Measurements from ENCODE around the gene LRRIQ4. TPM values are rescaled to one million over a fixed set of nuclear protein-coding genes. Genes with fewer than 3 reads are reported as not detected.

The LRRIQ4 gene
- 0.18 and 0.20 TPM in 2 replicates for total RNA-seq (2014; rRNA removed; shearing (Covaris generic))

DNA sequence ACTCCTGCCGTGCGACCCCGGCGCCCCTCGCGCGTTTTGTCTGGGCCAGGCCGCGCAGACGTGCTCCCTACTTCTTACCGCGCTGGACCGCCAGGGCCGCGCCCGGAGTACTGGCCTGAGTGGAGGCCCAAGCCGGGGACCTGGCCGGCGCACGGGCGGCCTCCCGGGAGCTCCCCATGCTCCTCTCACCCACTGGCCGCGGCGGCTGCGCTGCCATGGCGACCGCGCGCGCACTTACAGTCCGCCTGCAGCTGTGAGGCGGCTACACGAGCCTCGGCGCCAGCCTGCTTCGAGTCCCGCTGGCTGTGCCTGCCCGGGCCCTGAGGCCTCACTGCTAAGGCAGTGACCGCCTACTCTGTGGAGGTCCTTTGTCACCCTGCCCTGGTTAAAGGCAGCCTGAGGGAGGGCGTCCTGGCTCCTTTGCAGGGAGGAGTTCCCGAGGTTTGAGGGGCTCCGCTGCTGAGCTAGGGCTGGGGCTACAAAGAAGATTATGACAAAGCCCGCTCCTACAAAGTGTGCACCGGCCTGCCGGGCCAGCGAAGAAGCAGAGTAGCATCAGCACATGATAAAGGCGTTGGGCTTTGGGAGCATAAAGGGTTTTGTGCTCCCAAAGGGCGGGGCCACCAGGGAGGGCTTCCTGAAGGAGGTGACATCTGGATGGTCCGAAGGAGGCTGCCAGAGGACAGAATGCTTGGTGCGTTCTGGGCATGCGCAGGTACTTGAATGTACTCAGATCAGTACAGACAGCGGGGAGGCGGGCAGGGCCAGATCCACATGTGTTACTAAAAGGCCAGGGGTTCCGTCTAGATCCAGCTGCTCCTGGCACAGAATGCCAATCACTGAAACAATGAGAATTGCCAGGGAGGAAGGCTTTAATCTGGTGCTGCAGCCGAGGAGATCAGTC lies at the start of gene LRRIQ4, which contains the start of gene LRRC34:
LRRIQ4 (plus strand) TSS at position 539 of the 904 bp plus-strand sequence. CDS start 9,052 bp downstream, outside the sequence.
LRRC34 (minus strand) TSS at position 573 of the 904 bp plus-strand sequence; CDS start at position 217, 356 bp downstream.
- Histone ChIP-seq H3K9me3 (replicated peaks) (peaks cover 6% of the 10 kb centered on the region; the same call in 1 of the 2 replicates), H3K4me1 (no peaks in the 10 kb centered on the region), H3K36me3 (no peaks in the 10 kb centered on the region), H3K27ac (peak within 1 kb of the TSS; percentile 79), H3K4me3 (peak within 1 kb of the TSS; percentile 69), H3K27me3 (no peaks in the 10 kb centered on the region)
- DNase-seq: peak; percentile 84

DNA sequence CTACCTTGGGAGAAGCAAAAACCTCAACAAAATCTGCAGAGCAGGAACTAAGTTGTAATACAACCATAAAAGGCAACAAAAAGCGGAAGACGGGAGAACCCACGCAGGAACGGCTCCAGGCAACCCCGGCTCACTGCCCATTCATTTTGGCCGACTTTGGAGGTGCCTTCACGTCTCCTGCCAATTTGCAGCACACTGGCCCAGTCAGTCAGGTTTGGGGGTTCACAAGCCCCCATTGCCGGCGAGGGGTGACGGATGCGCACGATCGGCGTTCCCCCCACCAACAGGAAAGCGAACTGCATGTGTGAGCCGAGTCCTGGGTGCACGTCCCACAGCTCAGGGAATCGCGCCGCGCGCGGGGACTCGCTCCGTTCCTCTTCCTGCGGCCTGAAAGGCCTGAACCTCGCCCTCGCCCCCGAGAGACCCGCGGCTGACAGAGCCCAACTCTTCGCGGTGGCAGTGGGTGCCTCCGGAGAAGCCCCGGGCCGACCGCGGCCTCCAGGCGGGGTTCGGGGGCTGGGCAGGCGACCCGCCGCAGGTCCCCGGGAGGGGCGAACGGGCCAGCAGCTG lies 48.3 kb upstream of the LRRIQ4 start:
- Histone ChIP-seq H3K27me3 (no peaks in the 10 kb centered on the region), H3K4me1 (no peaks in the 10 kb centered on the region), H3K27ac (peak overlapping the region; percentile 71), H3K9me3 (replicated peaks) (no peaks in the 10 kb centered on the region; the same call in 1 of the 2 replicates), H3K36me3 (no peaks in the 10 kb centered on the region), H3K4me3 (peak overlapping the region; percentile 74)
- DNase-seq: peak; percentile 29 to 45

DNA sequence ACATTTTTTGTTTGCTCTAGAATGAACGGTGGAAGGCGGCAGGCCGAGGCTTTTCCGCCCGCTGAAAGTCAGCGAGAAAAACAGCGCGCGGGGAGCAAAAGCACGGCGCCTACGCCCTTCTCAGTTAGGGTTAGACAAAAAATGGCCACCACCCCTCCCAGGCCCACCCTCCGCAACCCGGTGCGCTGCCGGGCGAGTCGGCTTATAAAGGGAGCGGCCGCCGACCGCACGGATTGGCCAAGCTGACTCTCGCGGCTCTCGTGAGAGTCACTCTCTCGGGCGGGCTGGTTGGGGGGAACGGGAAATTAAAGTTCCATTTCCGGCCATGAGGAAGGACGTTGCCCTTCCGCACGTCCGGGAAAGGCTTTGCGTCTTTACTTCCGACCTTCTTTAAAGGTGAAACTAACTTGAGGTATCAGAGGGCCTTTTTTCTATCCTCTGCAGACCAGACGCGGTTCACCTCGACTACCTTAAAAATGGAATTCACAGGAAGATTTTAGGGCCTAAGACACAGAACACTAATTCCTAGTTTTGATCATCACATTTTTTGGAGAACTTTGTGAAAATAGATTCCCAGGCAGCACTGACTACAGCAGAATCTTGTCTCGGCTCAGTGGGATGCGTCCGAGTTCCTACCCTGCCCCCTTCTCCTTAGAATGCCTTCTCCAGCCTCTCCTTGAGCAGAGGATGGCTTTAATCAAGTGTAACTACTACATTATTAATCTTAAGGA lies 47.6 kb upstream of the LRRIQ4 start, which contains the start of gene TERC:
TERC (minus strand) TSS at position 179 of the 731 bp plus-strand sequence.
- H3K27me3 ChIP-seq: no peaks in the 10 kb centered on the region
- no peaks in the 10 kb centered on the region; the same call in 1 of the 2 replicates for H3K9me3 ChIP-seq (replicated peaks)
- no peaks in the 10 kb centered on the region for H3K36me3 ChIP-seq
- H3K27ac ChIP-seq: peak within 1 kb of the TSS; percentile 71
- no peaks in the 10 kb centered on the region for H3K4me1 ChIP-seq
- peak within 1 kb of the TSS; percentile 74 for H3K4me3 ChIP-seq
- peak; percentile 90 for DNase-seq

DNA sequence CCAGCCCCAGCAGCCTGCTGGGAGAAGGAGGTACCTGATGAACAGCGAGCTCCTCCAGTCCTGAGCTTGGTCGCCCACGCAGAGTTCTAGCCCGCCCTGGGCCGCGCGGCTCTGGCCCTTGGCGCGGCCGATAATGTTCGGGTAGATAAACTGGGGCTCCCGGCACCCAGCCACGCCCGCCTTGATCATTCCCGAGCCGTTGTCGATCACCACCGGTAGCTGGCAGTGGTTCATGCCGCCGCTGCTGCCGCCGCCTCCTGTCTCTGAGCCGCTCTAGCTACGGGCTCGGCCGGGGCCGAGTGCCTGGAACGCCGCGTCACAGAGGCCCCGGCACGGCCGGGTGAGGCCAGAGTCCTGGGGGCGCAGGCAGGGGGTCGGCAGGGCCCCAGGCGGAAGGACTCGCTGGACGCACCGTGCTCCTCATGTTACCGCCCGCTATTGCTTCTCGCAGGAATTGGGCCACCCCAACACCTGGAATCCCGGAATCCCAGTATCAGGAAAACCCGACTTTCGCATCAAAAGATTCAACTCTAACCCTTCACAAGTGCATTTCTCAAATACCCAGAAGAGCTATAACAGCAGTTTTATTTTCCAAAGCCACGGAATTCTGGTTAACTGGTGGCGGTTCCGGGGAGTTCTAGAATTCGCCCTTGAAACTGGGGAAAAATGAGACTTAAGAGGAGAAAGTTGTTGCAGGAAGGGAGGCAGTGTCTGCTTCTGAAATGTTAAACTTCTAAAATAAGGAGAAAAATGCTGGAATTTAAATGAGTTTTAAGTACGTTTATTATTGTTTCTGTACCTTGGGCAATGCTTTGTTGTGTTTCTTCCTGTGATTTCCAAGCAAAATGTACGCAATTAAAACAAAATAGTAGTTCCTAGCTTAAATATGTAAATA lies 43.1 kb upstream of the LRRIQ4 start, which contains the start of gene ACTRT3:
ACTRT3 (minus strand) TSS at position 275 of the 895 bp plus-strand sequence; CDS start at position 234, 41 bp downstream.
- Histone ChIP-seq H3K4me1 (no peaks in the 10 kb centered on the region), H3K4me3 (no peak within 1 kb of the TSS), H3K36me3 (no peaks in the 10 kb centered on the region), H3K27me3 (no peaks in the 10 kb centered on the region), H3K27ac (no peak within 1 kb of the TSS), H3K9me3 (replicated peaks) (no peaks in the 10 kb centered on the region)
- DNase-seq: no peak

DNA sequence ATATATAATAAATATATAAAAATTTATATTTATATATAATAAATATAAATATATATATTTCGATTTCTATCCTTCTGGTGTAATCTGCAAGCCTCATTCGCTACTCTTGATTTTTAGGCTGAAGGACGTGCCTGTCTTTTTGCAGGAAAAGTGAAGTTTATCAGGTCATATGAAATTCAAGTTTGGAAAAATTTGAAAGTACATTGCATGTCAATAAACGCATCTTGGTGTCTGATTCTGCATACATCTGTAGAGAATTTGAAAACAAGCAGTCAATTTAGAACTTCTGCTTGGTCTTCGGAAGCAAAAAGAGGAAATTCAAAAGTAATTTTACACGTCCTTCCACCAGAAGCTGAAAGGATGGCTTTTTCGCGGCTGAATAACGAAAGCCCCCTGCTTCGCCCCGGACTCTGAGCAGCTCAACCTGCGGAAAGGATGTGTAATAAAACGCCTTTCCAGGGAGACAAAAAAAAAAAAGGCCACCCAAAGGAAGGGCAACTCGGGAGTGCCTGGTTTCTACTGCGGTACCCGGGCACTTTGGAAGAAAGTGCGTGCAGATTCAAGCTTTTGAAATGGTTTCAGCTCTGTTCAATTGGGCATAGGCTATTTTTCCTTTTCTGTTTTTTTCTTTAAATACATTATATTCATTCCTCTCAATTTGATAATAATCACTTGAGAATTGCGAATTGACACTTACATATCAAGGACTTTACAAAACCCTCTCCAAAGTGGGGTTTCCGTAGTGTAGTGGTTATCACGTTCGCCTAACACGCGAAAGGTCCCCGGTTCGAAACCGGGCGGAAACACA lies 41.0 kb upstream of the LRRIQ4 start:
- peak; percentile 82 to 91 for DNase-seq
- Histone ChIP-seq H3K4me1 (no peaks in the 10 kb centered on the region), H3K27me3 (no peaks in the 10 kb centered on the region), H3K9me3 (replicated peaks) (no peaks in the 10 kb centered on the region), H3K4me3 (peak overlapping the region; percentile 79), H3K27ac (peak overlapping the region; percentile 81), H3K36me3 (peaks cover 10% of the 10 kb centered on the region)

DNA sequence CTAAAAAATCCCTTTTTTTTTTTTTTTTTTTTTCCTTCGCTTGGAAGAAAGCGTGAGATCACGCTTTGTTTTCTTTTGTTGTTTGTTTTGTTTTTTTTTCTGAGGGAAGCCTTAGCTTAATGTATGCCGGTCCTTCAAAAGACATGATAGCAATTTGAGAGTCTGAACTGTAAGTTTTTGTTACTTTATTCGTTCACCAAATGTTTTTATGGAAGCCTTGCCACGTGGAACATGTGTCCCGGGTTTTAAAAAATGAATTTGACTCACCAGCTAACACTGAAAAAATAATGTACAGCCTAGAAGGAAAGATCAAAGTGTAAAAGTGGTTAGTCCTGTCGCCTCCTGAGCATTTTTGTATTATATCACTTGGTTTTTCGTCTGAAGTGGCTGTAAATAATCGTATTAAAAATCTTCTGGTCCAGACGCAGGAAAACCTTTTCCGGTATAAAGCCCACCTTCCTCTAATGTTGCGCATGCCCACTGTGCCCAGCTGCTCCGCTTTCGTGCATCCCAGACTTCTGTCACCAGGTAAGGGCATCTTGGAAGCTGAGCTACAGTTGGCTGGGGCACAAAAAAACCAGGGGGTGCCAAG lies 40.3 kb upstream of the LRRIQ4 start:
- peak; percentile 72 to 85 for DNase-seq
- Histone ChIP-seq H3K36me3 (peaks cover 16% of the 10 kb centered on the region), H3K9me3 (replicated peaks) (no peaks in the 10 kb centered on the region), H3K27ac (peak overlapping the region; percentile 81), H3K27me3 (no peaks in the 10 kb centered on the region), H3K4me1 (no peaks in the 10 kb centered on the region), H3K4me3 (peak overlapping the region; percentile 79)

DNA sequence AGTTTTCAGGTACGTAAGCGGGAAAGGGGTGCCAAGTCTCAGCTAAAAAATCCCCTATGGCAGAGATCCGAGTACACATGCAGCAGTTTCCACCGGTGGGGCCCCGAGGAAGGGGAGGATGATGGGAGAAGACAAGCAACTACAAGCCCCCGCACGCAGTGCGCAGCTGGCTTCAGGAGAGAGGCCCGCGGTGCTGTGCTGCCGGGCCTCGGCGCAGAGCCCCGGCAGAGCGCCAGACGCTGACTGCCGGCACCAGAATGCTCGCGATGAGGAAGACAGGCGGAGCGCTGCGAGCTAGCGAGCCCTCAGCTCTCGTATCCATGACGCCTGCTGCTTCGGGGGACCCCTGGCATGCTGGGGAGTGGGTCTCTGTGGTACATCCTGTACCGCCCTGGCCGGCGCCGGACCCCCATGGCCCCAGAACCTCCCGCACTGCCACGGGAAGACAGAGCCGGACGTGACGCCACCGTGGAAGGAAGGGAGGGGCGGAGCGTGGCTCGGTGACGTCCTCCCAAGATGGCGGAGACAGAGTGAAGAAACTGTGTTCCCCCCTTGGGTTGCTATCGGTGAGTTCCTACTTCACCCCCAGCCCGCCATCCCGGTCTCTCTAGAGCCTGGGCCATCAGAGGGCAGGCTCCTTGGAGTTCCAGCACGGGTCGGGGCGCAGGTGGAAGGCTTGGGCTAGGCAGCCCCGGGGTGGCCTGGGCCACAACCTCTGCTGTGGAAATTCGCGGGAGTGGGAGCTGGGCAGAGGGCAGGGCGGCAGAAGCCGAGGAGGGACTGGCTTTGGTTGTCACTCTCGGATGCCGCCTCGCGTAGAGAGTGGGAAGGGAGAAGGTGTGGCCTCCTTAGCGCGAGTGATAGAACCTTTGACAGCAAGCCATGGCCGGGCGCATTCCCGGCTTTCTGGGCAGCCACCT lies 39.5 kb upstream of the LRRIQ4 start, which contains the start of gene MYNN:
MYNN (plus strand) TSS at position 500 of the 920 bp plus-strand sequence. CDS start 900 bp downstream, outside the sequence.
- DNase-seq: peak; percentile 89 to 90
- H3K4me1 ChIP-seq: no peaks in the 10 kb centered on the region
- no peaks in the 10 kb centered on the region for H3K27me3 ChIP-seq
- H3K27ac ChIP-seq: peak within 1 kb of the TSS; percentile 81
- peak within 1 kb of the TSS; percentile 79 for H3K4me3 ChIP-seq
- peaks cover 18% of the 10 kb centered on the region for H3K36me3 ChIP-seq
- H3K9me3 ChIP-seq (replicated peaks): no peaks in the 10 kb centered on the region

DNA sequence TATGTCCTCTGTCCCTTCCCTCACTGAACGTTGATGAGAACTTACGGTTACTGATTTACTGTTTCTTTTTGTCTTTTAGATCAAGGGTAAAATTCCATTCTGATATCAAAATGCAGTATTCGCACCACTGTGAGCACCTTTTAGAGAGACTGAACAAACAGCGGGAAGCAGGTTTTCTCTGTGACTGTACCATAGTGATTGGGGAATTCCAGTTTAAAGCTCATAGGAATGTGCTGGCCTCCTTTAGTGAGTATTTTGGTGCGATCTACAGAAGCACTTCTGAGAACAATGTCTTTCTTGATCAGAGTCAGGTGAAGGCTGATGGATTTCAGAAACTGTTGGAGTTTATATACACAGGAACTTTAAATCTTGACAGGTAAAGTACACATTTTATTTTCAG lies 38.5 kb upstream of the LRRIQ4 start:
- Histone ChIP-seq H3K4me1 (no peaks in the 10 kb centered on the region), H3K27me3 (no peaks in the 10 kb centered on the region), H3K4me3 (peak overlapping the region; percentile 79), H3K9me3 (replicated peaks) (no peaks in the 10 kb centered on the region), H3K27ac (no peak overlapping the region), H3K36me3 (peaks cover 25% of the 10 kb centered on the region)
- no peak for DNase-seq

DNA sequence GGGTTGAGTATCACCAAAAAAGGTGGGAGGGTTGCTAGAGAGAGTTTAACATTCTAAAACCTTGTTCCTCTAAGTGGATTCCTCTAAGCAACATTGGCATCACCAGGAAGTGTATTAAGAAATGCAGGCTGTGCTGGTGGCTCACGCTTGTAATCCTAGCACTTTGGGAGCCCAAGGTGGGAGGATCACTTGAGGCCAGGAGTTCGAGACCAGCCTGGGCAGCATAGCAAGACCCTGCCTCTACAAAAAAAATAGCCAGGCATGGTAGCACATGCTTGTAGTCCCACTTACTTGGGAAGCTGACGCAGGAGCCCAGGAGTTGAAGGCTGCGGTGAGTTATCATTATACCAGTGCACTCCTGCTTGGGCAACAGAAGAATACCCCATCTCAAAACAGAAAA lies 34.8 kb upstream of the LRRIQ4 start:
- Histone ChIP-seq H3K27me3 (no peaks in the 10 kb centered on the region), H3K9me3 (replicated peaks) (no peaks in the 10 kb centered on the region), H3K36me3 (peaks cover 54% of the 10 kb centered on the region), H3K4me1 (no peaks in the 10 kb centered on the region), H3K27ac (no peak overlapping the region), H3K4me3 (no peak overlapping the region)
- DNase-seq: no peak

DNA sequence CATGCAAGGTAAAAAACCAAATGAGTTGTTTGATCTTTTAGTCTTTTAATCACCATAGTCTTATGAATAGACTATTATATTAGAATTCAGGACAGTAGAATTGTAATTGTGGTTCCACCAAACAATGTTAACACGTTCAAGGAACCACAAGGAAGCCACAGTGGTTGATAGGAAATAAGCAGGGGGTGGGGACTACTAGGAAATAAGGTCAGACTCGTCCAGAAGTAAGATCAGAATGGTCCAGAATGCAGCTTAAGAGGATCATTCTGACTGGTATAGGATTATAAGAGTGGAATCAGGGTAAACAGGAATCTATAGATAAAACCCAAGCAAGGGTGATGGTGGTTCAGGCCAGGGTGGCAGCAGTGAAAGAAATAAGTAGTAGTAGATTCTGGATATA lies 31.9 kb upstream of the LRRIQ4 start:
- no peak overlapping the region for H3K27ac ChIP-seq
- no peak overlapping the region for H3K4me3 ChIP-seq
- H3K9me3 ChIP-seq (replicated peaks): no peaks in the 10 kb centered on the region
- H3K27me3 ChIP-seq: no peaks in the 10 kb centered on the region
- no peak for DNase-seq
- no peaks in the 10 kb centered on the region for H3K4me1 ChIP-seq
- peaks cover 68% of the 10 kb centered on the region for H3K36me3 ChIP-seq

DNA sequence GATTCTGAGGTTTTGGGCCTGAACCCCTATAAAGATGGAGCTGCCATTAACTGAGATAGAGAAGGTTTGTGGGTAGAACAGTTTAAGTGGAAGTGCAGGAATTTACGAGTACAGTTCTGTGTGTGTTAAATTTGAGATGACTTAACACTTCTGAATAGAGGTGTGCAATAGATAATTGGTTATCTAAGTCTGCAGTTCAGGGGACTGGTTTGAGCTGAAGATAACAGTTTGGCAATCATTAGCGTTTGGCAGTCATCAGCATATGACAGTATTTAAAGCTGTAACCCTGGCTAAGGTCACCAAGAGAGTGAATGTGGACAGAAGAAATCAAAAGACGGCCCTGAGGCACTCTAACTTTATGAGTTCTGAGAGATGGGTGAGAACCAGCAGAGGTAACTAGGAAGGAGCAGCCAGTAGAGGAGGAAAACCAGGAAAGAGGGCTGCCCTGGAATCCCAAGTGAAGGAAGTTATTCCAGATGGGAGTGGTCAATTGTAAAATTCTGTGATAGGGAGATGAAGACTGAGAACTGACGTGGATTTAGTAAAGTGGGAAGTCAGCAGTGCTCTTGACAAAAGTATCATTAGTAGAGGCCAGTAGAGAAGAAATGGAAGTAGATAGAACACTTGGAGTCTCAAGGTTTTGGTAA lies 31.3 kb upstream of the LRRIQ4 start:
- Histone ChIP-seq H3K4me3 (no peak overlapping the region), H3K27me3 (no peaks in the 10 kb centered on the region), H3K36me3 (peaks cover 66% of the 10 kb centered on the region), H3K4me1 (no peaks in the 10 kb centered on the region), H3K27ac (no peak overlapping the region), H3K9me3 (replicated peaks) (no peaks in the 10 kb centered on the region)
- DNase-seq: no peak

Measured in SJCRH30 (cell line).